NOMO-1 (cell line): ENCODE data around the gene CHMP3.

Experiments used
- DNase-seq, 2 experiments: peaks; one replicate each; lab custom pipeline; 2025; ENCODE audit not compliant: unreplicated experiment in 2 of 2; lab: John Stamatoyannopoulos, UW

Gene CHMP3

DNA sequence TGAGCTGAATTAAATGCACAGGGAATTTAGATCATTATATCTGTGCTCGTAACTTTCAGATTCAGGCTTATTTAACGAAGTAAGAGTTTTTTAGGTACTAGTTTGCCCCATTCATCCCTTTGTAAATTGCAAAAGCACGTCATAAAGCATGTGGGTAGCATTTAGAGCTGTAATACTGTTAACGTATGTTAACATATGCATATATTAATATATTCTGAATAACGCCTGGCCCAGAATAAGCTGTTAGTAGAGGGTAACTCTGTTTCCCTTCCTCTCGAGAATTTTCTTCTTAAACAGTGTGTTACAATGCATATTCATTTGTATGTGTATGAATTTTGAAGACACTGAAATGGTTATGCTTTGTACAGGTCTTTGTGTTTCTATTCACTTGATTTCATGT is 91.6 kb downstream of the CHMP3 start:
- DNase-seq, result no peak

DNA sequence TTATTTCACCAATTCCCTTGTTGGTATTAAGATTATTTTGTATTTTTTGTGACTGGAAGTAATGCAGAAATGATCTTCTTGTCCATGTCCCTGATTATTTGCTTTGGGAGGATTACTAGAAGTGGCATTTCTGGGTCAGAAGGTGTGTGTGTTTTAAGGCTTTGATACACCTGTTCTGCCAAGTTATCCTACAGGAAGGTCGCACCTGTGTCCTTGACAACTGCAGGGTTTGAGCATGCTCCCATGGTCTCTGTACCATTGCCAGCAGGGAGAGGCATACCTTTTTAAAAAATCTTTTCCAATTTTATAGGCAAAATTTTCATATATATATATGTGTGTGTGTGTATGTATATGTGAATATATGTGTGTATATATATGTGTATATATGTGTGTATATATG is 92.4 kb downstream of the CHMP3 start:
- no peak for DNase-seq

DNA sequence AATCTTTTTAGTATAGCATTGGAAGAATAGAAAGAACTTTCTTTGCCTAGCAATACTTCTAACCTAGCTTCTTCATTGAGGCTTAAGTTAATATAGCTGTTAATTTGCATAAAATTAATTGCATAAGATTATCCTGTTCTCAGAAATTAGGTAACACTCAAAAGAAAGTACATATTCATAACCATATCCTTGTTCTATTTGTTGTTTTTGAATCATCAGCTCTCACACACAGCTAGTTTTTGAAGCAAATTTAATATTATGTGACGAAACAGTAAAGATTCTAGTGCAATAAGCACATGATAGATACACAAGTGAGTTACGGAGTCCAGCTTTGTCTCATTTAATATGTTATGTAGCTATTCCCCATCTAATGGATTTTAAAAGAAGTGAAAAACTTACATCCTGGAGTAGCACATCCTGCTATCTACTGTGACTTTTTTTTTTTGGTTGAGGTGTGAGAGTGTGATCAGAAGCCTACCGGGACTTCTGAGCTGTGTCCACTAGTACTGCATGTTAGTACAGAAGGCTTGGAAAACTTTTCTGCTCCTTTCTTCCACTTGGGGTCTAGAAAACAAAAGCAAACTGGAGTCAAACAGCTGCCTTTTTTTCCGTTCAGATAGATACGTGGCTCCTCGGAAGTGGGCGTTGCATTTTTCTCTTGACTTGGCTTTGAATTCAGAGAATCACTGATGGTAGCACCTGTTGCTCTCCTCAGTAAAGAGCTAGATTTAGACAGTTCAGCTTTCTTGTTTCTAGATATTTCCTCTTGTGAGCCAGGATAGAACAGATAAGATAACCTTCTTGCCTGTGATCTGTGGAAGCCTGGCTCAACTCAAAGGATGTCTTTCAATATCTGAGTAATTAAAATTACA is 94.8 kb downstream of the CHMP3 start:
- DNase-seq, result no peak

DNA sequence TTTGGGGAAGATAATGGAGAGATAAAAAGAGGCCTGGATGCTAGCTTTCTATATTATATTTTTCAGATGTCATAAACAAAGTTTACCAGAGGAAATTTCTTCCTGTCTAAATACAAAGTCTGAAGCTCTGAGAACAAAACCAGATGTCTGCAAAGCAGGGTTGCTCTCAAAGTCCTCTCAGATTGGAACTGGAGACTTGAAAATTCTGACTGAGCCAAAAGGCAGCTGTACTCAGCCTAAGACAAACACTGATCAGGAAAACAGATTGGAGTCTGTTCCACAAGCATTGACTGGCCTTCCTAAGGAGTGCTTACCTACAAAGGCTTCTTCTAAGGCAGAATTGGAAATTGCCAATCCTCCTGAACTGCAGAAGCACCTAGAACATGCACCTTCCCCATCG is 96.9 kb downstream of the CHMP3 start:
- no peak for DNase-seq

DNA sequence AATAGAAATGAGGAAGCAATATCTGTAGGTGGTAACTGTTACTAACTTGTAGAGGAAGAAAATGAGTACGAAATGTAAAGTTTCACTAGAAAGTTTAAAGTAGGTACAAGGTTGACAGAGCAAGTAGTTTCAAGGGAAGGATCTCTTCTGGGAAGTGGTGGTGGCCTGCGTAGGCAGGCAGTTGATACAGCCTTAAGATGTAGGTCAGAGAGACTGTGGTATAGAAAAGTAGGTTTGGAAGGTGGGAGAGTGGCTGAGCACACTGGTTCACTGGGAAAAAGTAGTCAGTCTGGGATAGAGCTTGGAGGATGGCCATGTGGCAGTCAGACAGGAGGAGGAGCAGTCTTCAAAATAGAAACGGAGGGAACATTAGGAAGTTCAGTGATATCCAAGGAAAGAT is 98.6 kb downstream of the CHMP3 start:
- DNase-seq, result no peak

DNA sequence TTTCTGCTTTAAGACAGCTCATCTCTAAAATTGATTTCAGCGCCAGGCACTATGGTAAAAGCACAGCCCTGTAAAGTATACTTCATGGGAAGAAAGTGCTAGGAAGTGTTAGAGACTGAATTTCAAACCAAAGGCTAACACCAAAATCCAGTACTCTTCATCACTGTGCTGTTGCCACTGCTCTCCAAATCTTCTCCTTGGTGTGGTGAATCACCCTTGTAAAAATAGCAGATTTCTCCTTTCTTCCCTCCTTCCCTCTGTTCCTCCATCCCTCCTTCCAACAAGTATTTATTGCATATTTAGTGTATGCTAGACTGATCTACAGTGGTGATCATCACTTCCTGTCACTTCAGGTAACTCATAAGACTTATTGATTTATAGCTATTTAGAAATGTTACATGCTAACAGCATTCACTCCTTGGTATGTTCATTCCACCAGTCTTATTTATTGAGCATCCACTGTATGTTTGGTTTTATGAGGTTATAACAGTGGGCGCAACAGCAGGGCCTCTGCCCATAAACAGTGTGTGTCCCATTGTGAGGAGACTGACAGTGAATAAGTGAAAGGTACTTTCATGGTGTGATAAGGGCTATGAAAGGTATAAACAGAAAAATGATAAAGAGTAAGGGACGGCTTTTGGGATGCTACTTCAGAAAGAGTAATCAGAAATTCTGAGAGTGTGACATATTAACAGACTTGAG is 102.0 kb downstream of the CHMP3 start:
- DNase-seq, result no peak

DNA sequence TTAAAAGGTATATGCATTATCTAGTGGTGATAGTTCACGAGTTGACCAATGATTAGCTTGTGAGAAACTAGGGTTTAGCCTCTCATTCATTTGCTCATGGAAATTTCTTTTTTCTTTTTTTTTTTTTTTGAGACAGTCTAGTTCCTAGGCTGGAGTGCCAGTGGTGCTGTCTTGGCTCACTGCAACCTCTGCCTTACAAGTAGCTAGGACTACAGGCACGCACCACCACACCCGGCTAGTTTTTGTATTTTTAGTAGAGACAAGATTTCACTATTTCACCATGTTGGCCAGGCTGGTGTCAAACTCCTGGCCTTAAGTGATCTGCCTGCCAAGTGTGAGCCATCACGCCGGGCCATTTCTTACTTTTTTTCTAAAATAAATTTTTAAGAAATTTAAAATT is 108.1 kb downstream of the CHMP3 start:
- DNase-seq, result no peak

DNA sequence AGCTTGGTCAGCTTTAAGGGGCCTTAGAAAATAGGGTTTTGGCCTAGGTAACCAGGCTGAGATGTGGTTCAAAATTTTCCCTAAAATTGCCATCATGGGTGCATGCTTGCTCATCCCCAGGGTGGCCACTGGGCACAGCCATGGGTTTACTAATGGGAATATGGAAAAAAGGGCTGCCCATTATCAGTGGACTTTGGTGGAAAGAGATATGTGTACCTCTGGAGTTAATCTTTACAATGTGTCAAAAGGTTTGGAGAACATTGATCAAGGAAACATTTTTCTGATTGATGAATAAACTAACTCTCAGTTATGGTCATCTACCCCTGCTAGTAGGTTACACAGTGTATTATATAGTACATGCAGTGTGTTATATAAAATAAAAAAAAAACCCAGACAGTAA is 109.0 kb downstream of the CHMP3 start:
- DNase-seq, result no peak

DNA sequence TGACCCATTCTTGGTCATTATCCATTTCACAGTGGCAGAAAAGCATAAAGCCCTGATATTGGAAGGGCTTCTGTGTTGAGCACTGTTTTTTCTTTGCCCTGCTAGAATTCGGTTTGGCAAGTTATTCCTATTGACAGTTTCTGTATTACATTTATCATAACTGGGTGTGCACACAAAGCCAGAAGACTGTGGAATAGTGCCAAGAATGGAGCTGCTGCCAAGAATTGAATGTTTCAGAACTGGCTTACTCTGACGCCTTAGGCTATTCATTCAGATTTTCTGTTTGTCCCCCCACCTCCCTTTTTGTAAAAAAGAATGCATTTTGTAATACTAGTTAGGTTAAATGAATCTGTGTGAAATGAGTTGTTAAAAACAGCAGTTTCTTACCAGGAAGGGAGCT is 109.4 kb downstream of the CHMP3 start:
- no peak for DNase-seq
